SU-DHL-6 (cell line): ENCODE data around the gene APLN.

Experiments used
- H2AFZ ChIP-seq: fragments of 200-600 bp; sonication (generic); 2 replicates; pipeline ENCODE4 v1.6.1; 2014; ENCODE audit warnings: low read depth, mild to moderate bottlenecking, moderate library complexity, mixed read lengths, antibody characterized with exemption, low read length; ENCODE audit not compliant: severe bottlenecking
- H3F3A ChIP-seq: fragments of 200-600 bp; shearing (Covaris generic); 2 replicates; pipeline ENCODE4 v1.6.0; 2016; ENCODE audit warnings: antibody characterized with exemption, mild to moderate bottlenecking; ENCODE audit not compliant: insufficient read depth
- H3K27ac ChIP-seq: fragments of 200-600 bp; sonication (generic); 2 replicates; pipeline ENCODE4 v1.5.1; 2016; ENCODE audit warnings: low read depth, mild to moderate bottlenecking, low read length, moderate library complexity, mixed read lengths
- H3K27me3 ChIP-seq: fragments of 200-600 bp; sonication (generic), shearing (Covaris generic); 2 replicates; pipeline ENCODE4 v1.6.0; 2014; ENCODE audit warnings: mild to moderate bottlenecking, low read length
- H3K36me3 ChIP-seq: fragments of 200-600 bp; sonication (generic); 2 replicates; pipeline ENCODE4 v1.6.1; 2014; ENCODE audit warnings: mild to moderate bottlenecking, low read length, mixed read lengths
- H3K4me2 ChIP-seq: fragments of 300-600, 200-600 bp; shearing (Covaris generic), sonication (generic); 2 replicates; pipeline ENCODE4 v1.6.0; 2014; ENCODE audit warnings: low read length, low read depth, mild to moderate bottlenecking; ENCODE audit not compliant: poor library complexity, severe bottlenecking
- H3K4me3 ChIP-seq: fragments of 200-600 bp; sonication (generic); 2 replicates; pipeline ENCODE4 v1.5.1; 2014; ENCODE audit warnings: antibody characterized with exemption, low read length, mild to moderate bottlenecking, mixed read lengths; ENCODE audit not compliant: insufficient read depth, poor library complexity, severe bottlenecking
- H3K79me2 ChIP-seq: fragments of 200-600 bp; sonication (generic); 2 replicates; pipeline ENCODE4 v1.6.1; 2014; ENCODE audit warnings: mild to moderate bottlenecking, low read length, moderate library complexity; ENCODE audit not compliant: insufficient read depth
- H3K9ac ChIP-seq: fragments of 200-600 bp; sonication (generic); 2 replicates; pipeline ENCODE4 v1.7.0; 2014; ENCODE audit warnings: mild to moderate bottlenecking, low read length
- H3K9me2 ChIP-seq: fragments of 200-600 bp; sonication (generic); replicated peaks from 2 replicates; pipeline ENCODE4 v1.6.1; 2014; ENCODE audit warnings: low read length; ENCODE audit not compliant: insufficient read depth
- H3K9me3 ChIP-seq: fragments of 200-600 bp; sonication (generic); 2 replicates; pipeline ENCODE4 v1.6.1; 2014; ENCODE audit warnings: low read length, mixed read lengths; ENCODE audit not compliant: insufficient read depth
- H4K20me1 ChIP-seq: fragments of 200-600 bp; sonication (generic); 2 replicates; pipeline ENCODE4 v1.6.1; 2014; ENCODE audit warnings: low read depth, mild to moderate bottlenecking, antibody characterized with exemption, low read length, moderate library complexity, mixed read lengths
- CTCF ChIP-seq: fragments of 200-600 bp; sonication (generic); IDR thresholded peaks from one replicate; pipeline ENCODE4 v1.5.1; 2017; ENCODE audit warnings: antibody characterized with exemption, mild to moderate bottlenecking, low read length, moderate library complexity; ENCODE audit not compliant: insufficient read depth, poor library complexity, severe bottlenecking
- EZH2phosphoT487 ChIP-seq: fragments of 200-600 bp; sonication (generic), shearing (Covaris generic); conservative IDR thresholded peaks from 2 replicates; pipeline ENCODE4 v1.6.1; 2018; ENCODE audit warnings: mild to moderate bottlenecking, antibody characterized with exemption, low read length, moderate library complexity, mixed read lengths

The APLN gene

GRCh38 chrX:129652565-129653169 lies 2.1 kb downstream of the APLN start:
- no peak for TF ChIP-seq EZH2phosphoT487
- TF ChIP-seq CTCF = no peak
- no peak overlapping the region for H3K9ac ChIP-seq
- H3K27ac ChIP-seq = no peak overlapping the region
- no peak overlapping the region for H2AFZ ChIP-seq
- H3K27me3 ChIP-seq = no peaks in the 10 kb centered on the region
- H3K9me3 ChIP-seq = no peaks in the 10 kb centered on the region
- no peaks in the 10 kb centered on the region for H3K79me2 ChIP-seq
- H3K36me3 ChIP-seq = no peaks in the 10 kb centered on the region
- H4K20me1 ChIP-seq = no peaks in the 10 kb centered on the region
- no peak overlapping the region for H3K4me3 ChIP-seq
- H3K9me2 ChIP-seq = no peaks in the 10 kb centered on the region
- no peaks in the 10 kb centered on the region for H3F3A ChIP-seq
- H3K4me2 ChIP-seq = no peak overlapping the region

- Histone ChIP-seq H3K27ac (no peak overlapping the region), H3K4me3 (no peak overlapping the region), H3K9me3 (no peaks in the 10 kb centered on the region), H3F3A (no peaks in the 10 kb centered on the region), H3K79me2 (no peaks in the 10 kb centered on the region), H4K20me1 (no peaks in the 10 kb centered on the region), H3K9ac (no peak overlapping the region), H3K9me2 (no peaks in the 10 kb centered on the region), H3K36me3 (no peaks in the 10 kb centered on the region), H3K4me2 (no peak overlapping the region), H2AFZ (no peak overlapping the region), H3K27me3 (no peaks in the 10 kb centered on the region)
- TF ChIP-seq EZH2phosphoT487 (no peak), CTCF (no peak)
These were observed 2.8 kb downstream of the APLN start for GRCh38 chrX:129651756-129652564.

GRCh38 chrX:129650821-129651510 lies 3.8 kb downstream of the APLN start:
- H3K9ac ChIP-seq = no peak overlapping the region
- no peaks in the 10 kb centered on the region for H3K79me2 ChIP-seq
- no peak overlapping the region for H3K27ac ChIP-seq
- no peak overlapping the region for H2AFZ ChIP-seq
- H3K36me3 ChIP-seq = no peaks in the 10 kb centered on the region
- TF ChIP-seq CTCF (no peak), EZH2phosphoT487 (no peak)
- no peaks in the 10 kb centered on the region for H3F3A ChIP-seq
- H3K4me2 ChIP-seq = no peak overlapping the region
- no peaks in the 10 kb centered on the region for H4K20me1 ChIP-seq
- no peaks in the 10 kb centered on the region for H3K9me3 ChIP-seq
- H3K27me3 ChIP-seq = no peaks in the 10 kb centered on the region
- no peak overlapping the region for H3K4me3 ChIP-seq
- H3K9me2 ChIP-seq = no peaks in the 10 kb centered on the region
